Left ventricle myocardium superior (tissue), 1 donor: Measurements from ENCODE around the gene HPGDS. TPM values are rescaled to one million over a fixed set of nuclear protein-coding genes. Genes with fewer than 3 reads are reported as not detected.
"Not testable (repeated sequence)": the region's sequence is repeated elsewhere in the genome, so short reads cannot be mapped to it uniquely, and the experiment has no call there.

Experiments
- ATAC-seq: fragments of 200-7000 bp; cut with Tn5 transposase; one replicate; pipeline ENCODE4 v1.9.1; 2020; ENCODE audit warnings: mild to moderate bottlenecking, moderate library complexity
- DNase-seq: peaks from one replicate; pipeline ENCODE4 v3.0.0-alpha.2; 2020
- intact Hi-C: fragments of 100-400 bp; cut with micrococcal nuclease; formaldehyde crosslinking; loops from one replicate; pipeline ENCODE4 v1.11.0; 2022
- total RNA-seq: library from RNA; stranded (reverse); fragmentation: NEBNext Ultra II Directional; extraction: Animal tissue kit (Norgen Biotek cat#: 25700); gene quantifications from one replicate; pipeline ENCODE4 v1.2.1, GENCODE V29; 2021
- donor health status: DM: no; HTN: yes; CAD: no; lungs with severe emphysema.

HPGDS gene
- total RNA-seq, 1 donor from 2014 or later = 3.5 TPM

DNA sequence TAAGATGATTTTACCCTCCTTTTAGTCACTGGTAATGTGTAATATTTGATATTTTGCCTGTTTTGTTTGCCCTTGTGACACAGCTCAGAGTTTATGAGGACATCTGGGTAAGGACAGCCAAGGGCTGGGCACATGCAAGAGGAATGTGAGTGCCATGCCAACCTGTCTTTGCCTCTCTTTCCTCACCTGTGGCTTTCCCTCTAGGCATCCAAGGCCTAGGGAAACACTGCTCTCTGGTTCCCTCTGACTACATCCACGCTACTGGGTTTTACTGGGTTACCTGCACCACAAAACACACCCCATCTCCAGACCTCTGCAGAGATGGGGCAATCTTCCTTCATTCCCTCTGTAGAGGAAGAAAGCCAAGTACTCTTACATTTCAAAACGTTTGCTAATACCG, 7.7 kb downstream of the HPGDS start:
- intact Hi-C loops = loop anchor here (5.0 kb wide), 1 partner anchor 397 kb away; no protein-coding TSS in a partner anchor
- ATAC-seq (peak; percentile 83), DNase-seq (peak; percentile 27)

DNA sequence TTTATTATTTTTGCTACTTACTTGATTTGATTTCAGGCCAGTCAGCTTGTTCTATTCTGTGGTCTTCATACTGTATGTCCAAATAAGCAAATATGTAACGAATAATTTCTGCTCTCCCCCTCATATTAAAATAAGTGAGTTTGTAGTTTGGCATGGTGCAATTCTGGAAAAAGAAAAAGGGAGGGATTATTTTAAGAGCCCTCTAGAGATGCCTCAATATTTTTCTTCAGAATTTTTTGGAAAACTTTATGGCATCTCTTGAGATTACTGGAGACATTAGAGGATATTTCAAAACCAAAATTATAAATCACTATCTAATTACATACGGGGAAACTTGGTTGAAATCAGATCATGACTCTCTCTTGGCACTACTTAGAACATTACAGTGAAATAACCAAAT, 8.2 kb downstream of the HPGDS start:
- intact Hi-C loops = loop anchor here (5.0 kb wide), 1 partner anchor 398 kb away; no protein-coding TSS in a partner anchor
- DNase-seq (no peak), ATAC-seq (no peak)

DNA sequence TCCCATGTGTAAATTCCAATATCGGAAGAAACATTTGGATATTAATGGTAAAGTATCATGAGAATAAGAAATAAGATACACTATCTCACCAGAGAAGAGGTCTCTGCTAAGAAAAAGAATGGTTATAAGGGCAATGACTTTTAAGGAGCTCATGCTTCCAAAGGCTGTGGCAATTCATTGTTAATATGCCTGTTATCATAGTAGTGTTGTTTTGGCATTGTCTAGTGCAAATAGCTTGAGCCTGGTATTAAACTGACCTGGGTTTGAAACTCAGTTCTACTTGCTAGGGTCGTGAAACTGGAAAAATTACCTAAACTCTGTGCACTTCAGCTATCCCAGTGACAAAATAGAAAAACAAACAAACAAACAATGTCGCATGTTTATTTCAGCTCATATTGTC, 8.8 kb downstream of the HPGDS start:
- ATAC-seq (peak; percentile 14), DNase-seq (no peak)
- intact Hi-C loops = loop anchor here (5.0 kb wide), 1 partner anchor 398 kb away; no protein-coding TSS in a partner anchor

DNA sequence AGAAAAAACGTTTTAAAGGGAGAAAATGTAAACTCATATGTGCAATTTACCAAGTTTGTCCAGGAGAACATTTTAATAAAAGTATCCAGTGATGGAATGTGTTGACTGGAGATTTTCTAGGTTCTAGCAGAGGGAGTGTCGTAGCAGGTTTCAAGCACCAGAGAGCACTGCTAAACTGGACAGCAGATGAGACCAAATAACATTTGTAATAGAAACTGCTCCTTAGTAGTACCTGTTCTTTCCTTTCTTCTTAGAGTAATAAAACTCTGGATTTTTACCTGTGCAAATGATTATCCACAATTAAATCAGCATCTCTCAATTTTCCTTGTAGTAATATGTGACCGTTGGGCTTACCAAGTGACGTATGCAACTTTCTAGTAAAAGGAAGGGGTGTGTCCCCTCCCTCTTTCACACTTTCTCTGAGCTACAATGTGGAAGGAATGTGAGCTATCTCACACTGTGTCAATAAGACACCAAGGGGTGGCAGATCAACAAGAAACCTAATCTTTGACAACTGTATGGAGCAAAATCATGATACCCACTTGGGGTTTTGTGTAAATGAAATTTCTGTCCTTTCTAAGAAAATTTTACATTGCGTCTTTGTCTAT, 9.5 kb downstream of the HPGDS start:
- intact Hi-C loops = loop anchor here (5.0 kb wide), 1 partner anchor 399 kb away; no protein-coding TSS in a partner anchor
- DNase-seq = no peak
- peak; percentile 80 for ATAC-seq

DNA sequence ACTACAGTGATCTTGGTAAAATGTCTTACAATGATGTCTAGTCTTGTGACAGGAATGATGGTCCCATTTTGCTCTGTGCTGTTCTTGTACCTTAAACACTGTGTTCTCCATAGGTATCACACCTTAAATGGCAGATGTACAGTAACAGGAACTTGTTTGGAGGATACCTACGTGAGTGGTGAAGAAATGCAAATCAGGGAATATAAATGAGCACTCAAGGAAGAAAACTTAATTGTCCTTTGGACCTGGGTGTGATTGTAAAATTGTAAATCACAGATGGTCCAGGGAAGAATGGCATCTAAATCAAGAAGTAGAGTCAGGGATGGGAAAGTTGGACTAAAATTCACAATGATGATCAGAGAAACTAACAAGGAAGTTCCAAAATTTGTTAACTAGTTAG, 12.7 kb downstream of the HPGDS start:
- intact Hi-C loops = loop anchor here (5.0 kb wide), 1 partner anchor 402 kb away; no protein-coding TSS in a partner anchor
- no peak for DNase-seq
- ATAC-seq = no peak

DNA sequence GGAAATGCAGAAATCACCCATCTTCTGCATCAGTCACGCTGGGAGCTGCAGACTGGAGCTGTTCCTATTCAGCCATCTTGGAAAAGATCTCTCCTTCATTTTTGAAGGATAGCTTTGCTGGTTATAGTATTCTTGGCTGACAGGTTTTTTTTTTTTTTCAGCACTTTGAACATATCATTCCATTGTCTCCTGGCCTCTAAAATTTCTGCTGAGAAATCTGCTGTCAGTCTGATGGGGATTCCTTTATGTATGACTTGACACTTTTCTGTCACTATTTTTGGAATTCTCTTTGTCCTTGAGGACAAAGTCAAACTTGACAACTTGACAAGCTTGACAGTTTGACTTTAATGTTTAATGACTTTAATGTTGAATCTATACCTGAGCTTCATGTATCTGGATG, 16.8 kb downstream of the HPGDS start:
- intact Hi-C loops = no loop called here
- ATAC-seq (no peak), DNase-seq (no peak)

DNA sequence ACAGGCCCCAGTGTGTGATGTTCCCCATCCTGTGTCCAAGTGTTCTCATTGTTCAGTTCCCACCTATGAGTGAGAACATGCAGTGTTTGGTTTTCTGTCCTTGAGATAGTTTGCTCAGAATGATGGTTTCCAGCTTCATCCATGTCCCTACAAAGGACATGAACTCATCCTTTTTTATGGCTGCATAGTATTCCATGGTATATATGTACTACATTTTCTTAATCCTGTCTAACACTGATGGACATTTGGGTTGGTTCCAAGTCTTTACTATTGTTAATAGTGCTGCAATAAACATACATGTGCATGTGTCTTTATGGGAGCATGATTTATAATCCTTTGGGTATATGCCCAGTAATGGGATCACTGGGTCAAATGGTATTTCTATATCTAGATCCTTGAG, 22.7 kb downstream of the HPGDS start:
- intact Hi-C loops, DNase-seq, ATAC-seq: not testable (repeated sequence)

DNA sequence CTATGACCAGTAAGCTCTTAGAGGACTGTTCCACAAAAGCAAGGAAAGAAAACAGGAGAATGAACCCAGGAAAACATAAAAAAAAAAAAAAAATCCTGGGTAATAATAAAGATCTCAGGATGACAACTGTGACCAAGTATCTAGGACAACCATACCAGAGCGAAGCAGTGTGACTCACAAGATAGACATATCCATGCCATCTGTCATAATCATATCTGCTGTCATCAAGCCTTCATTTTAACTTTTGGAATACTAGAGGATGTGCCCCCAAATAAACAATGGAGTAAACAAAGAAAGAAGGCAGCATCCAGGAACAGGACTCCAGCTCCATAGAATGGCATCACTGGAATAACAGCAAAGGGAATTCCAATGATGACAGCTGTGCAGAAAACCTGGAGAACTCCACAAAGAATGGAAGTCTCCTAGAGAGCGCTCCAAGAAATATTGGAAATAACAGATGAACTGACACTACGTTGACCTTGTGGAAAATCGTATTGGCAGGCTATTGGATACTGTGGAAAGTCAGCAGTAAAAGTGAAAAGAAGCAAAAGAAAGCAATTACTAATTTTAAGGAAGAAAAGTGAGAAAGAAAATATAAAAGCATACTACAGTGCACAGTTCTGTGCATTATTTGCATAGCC, 35.3 kb downstream of the HPGDS start:
- ATAC-seq (no peak), DNase-seq (no peak)
- intact Hi-C loops = no loop called here

DNA sequence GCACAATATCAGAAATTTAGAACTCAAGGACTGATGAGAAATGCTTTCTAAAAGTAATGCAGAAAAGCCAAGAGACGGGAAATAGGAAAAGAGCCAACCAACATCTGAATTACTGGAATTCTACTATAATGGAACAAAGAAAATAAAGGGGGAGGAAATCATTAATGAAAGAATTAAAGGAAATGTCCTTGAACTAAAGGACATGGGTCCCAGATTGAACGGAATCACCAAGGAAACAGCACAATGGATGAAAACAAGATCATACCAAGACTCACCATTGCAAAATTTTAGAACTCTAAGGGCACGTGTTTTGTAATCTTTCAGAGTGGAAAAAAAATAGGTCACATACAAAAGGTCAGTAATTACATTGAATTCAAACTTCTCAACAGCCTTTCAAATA, 35.9 kb downstream of the HPGDS start:
- ATAC-seq (no peak), DNase-seq (no peak)
- intact Hi-C loops = no loop called here

DNA sequence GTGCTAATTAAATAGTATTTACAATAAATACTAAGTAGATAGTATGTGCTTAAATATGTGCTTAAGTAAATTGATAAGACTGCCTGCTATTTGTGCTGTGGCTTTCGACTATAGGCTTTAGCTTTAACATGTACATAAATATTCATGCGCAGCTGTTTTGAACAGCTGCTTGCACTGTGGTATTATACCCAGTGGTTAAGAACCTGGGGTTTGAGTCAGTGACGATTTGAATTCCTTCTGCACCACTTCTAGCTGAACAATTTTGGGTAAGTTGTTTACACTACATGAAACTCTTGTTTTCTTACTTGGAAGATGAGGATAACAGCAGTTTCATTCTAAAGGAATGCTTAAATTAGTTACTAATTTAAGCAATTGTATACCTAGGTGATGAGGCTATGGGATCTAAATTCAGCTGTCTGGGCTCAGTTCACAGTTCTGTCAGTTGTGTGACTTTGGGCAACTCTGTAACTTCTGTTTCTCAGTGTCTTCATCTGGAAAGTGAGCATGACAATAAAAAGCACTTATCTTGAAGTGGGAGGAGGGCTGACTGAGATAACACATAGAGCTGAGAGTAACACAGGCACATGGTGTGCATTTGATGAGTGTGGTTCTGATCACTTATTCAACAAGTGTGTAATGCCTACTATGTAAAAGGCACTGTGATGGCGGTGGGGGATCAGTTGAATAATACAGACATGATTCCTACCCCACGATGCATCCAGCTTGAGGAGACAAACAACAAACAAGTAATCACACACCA, 37.0 kb downstream of the HPGDS start:
- intact Hi-C loops = no loop called here
- ATAC-seq = peak; percentile 48
- DNase-seq = no peak

DNA sequence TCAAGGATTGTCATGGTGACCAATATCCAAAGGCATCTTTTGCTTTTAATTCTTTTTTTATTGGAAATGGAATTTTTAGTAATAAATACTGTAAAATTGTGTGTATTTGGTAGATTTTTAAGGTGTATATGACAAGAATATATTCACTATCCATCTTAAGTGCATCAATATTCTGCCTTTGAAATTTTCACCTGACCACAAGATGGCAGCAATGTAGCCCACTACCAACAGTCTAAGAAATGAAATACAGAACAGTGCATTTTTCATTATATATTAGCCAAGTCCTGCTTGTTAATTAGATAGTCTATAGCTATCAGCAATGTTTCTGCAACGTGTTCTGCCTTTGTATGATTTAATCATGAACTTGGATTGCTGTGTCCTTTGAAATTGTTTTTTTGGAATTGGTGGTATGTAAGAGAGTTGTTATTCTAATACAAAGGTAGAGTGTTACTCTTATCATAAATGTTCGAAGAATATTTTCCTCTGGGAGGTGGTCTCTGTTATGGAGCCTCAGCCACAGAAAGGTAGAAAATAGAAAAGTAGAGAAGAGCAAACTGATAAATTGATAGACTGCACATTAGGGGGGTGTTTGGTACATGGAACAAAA, 38.2 kb downstream of the HPGDS start:
- ATAC-seq (peak; percentile 52), DNase-seq (no peak)
- intact Hi-C loops = no loop called here

DNA sequence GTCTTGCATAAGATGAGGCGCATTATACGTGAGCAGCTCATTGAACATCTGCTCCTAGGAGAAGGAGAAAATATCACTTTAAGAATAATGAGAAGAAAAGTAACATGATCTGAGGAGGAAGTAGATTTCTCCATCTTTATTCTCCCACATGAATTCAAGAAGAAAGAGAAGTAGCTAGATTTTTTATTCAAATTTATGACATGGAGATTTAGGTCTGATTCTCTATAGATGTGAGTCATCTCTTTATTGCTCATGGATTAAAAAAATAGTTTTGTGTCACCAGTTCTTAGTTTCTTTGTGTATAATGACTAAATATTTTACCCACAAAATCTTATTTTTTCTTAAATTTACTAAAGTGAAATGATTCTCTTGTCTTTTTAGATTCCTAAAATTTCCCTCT, 40.4 kb downstream of the HPGDS start:
- ATAC-seq (no peak), DNase-seq (no peak)
- intact Hi-C loops = no loop called here

DNA sequence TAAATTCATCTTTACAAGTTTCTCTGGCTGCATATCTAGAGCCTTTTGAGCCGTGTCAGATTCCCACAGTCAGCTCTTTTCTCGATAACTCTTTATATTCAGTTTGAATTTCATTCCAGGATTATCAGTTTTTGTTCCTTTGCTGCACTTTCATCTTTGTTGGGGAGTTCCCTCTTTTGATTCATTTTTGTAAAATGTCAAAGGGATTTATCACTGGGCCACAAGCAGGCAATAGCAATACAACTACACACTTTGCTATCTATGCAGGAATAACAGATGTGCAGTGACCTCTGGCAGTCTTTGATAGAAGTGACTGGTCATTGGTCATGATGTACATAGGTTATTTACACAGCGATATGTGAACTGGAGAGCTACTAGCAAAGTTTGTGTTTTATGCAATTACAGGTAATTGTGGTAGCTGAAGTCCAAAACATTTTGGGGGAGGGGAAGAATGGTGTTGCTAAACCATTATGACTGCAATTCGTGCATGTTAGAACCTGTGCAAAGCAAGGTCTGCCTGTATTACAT, 43.8 kb downstream of the HPGDS start:
- intact Hi-C loops = no loop called here
- DNase-seq (no peak), ATAC-seq (no peak)

DNA sequence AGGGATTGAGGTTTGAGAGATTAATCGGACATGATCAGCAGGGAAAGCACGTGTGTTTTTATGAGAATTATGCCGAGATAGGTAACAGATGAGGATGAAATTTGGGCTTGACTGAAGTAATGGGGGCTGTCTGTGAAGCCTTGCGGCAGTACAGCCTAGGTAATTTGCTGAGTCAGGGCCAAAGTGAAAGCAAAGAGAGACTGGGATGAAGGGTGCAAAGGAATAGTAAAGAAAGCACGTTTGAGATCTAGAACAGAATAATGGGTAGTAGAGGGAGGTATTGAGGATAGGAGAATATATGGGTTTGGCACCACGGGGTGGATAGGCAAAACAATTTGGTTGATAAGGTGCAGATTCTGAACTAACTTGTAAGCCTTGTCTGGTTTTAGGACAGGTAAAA, 47.2 kb downstream of the HPGDS start:
- DNase-seq, intact Hi-C loops, ATAC-seq: not testable (repeated sequence)

DNA sequence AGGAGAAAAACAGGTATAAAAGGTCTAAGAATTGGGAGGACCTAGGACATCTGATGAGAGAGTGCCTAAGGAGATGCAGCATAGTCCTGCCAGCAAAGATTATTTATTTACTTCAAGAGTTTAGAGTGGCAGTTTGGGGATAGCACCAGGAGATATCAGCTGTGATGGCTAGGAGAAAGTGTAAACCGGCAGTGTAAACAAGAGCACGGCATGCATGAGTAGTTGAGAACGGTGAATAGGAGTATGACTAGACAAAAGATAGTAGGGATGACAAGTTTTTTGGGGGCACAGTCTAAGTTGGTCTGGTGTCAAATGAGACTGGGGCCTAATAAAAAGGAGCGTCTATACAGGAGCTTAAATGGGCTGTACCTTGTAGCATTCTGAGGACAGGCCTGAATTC, 48.7 kb downstream of the HPGDS start:
- ATAC-seq, DNase-seq, intact Hi-C loops: not testable (repeated sequence)

DNA sequence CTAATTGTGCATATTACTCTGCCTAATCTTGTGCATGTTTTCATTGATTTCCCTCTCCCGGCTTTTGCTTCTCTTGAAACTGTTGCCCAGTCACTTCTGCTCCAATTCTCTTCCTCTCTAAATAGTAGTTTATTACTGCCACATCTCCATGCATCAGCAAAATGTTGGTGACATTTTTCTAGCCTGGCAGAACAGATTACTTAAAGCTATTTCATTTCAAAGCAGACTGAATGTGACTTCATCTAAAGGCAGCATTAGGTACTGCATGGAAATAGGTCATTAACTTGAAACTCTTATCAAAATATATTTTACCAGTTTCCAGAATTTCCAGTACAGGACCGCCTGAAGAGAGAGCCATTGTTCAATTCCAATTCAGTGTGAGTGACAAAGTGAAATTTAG, 52.4 kb downstream of the HPGDS start:
- ATAC-seq (no peak), DNase-seq (no peak)
- intact Hi-C loops = no loop called here

DNA sequence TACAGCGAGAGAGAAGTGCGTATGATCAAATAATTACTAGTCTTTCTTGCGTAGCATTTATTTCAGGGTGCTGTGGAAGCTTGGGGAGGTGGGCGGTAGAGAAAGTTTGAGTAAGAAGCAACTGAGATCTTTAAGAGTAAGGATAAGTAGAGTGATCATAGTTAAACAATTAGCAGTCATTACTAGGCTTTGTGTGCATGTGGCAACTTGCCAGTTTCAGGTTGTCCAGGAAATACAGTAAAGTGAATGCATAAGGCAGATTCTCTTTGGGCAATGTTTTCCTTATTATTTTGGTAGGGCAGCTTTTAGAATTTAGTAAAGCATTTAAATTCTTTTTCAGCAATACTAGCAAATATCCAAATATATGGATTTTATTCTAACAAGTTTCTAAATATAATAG, 57.0 kb downstream of the HPGDS start:
- DNase-seq = no peak
- intact Hi-C loops = no loop called here
- ATAC-seq = no peak

DNA sequence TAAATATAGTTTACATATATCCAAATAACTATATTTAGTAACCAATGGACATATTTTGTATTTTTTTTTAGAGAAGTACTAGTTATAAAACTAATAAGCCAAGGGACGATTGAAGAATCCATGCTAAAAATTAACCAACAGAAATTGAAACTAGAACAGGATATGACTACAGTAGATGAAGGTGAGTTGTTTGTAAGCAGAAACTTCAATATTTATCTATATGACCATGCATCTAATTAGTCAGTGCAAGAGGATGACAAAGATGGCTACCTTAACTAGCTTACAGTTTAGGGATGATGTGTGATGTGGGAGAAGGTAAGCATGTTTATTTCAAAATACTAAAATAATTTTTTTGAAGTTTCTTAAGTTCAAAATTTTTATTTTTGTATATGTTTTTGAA, 57.7 kb downstream of the HPGDS start:
- intact Hi-C loops = no loop called here
- ATAC-seq = no peak

DNA sequence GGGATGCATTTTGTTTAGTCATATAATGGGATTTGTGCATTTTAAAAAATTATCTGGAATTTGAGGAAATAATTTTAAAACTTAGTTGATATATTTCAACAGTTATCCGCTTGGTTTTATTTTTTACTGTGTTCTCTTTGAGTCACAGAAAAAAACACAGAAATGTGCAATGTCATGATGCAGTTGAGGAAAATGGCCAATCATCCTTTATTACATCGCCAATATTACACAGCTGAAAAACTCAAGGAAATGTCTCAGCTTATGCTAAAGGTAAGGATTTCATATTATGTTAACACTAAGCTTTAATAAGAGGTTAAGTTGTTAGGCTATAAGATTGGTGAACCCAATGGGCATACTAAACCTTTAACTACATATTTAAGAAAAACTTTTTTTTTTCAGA, 63.9 kb downstream of the HPGDS start:
- intact Hi-C loops = no loop called here
- DNase-seq (no peak), ATAC-seq (no peak)

More for the DNA sequence above, 57.7 kb downstream of the HPGDS start:
- DNase-seq = no peak

DNA sequence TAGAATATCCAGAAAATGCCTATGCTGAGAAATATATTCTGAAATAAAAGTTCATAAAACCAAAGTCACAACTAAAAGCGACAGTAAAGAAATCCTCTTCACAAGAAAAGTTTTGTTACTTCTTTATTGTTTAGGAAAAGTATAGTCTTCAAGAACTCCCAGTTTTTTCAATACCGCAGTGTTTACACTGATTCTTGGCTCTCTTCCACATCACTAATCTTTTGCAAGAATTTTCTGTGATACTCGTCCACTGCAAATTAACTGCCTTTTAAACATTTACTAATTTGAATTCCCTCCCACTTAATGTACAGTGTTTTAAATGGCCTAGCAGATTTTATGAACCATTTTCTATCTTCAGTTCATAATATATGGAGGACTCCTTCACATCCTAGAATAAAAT, 65.1 kb downstream of the HPGDS start:
- intact Hi-C loops = no loop called here
- DNase-seq (no peak), ATAC-seq (no peak)
